BLaER1 treated with 17β-estradiol and CSF1 and Interleukin-3, amounts not matched to agents 10 nM and 100 nM (cell line): ENCODE measurements around the gene ACVRL1.

ENCODE experiments used
- H3K27ac ChIP-seq, 11 experiments: shearing (Covaris generic); formaldehyde crosslinking; 2 replicates each; pipeline ENCODE4 v1.8.1; 2022
- H3K27me3 ChIP-seq, 11 experiments: shearing (Covaris generic); formaldehyde crosslinking; 2 replicates each; pipeline ENCODE4 v1.8.1; 2022
- H3K36me3 ChIP-seq, 11 experiments: shearing (Covaris generic); formaldehyde crosslinking; 2 replicates each; pipeline ENCODE4 v1.8.1; 2022
- H3K4me1 ChIP-seq, 10 experiments: shearing (Covaris generic); formaldehyde crosslinking; 2 replicates each; pipeline ENCODE4 v1.8.1; 2022
- H3K4me2 ChIP-seq, 11 experiments: shearing (Covaris generic); formaldehyde crosslinking; 2 replicates each; pipeline ENCODE4 v1.8.1; 2022
- H3K4me3 ChIP-seq, 10 experiments: shearing (Covaris generic); formaldehyde crosslinking; 2 replicates each; pipeline ENCODE4 v1.8.1; 2022
- H3K9ac ChIP-seq, 11 experiments: shearing (Covaris generic); formaldehyde crosslinking; 2 replicates each; pipeline ENCODE4 v1.8.1; 2022
- H3K9me3 ChIP-seq, 11 experiments: shearing (Covaris generic); formaldehyde crosslinking; replicated peaks in 1 of 11; 2 replicates each; pipeline ENCODE4 v1.8.1; 2022
- H4K20me1 ChIP-seq, 11 experiments: shearing (Covaris generic); formaldehyde crosslinking; 2 replicates each; pipeline ENCODE4 v1.8.1; 2022
- Cebpa-rat ChIP-seq, 11 experiments: shearing (Covaris generic); IDR thresholded peaks; 2 replicates each; pipeline ENCODE4 v1.8.1; 2022

The ACVRL1 gene

GRCh38 chr12:51922146-51922545, 14.8 kb downstream of the ACVRL1 start:
- Histone ChIP-seq H4K20me1 (no peaks in the 10 kb centered on the region), H3K27ac (peak overlapping the region; percentile 53 to 93 (median 82); a peak in 20 of 22 replicates), H3K4me2 (peak overlapping the region; percentile 63 to 98 (median 91); a peak in 19 of 22 replicates), H3K9ac (peak overlapping the region in 5 of 11 experiments; percentile 62 to 78 (median 72); a peak in 12 of 22 replicates), H3K4me3 (no peak overlapping the region), H3K9me3 (no peaks in the 10 kb centered on the region), H3K36me3 (peaks cover 0 to 42% (median 0%) of the 10 kb centered on the region in 11 experiments; a peak in 6 of 22 replicates), H3K27me3 (no peaks in the 10 kb centered on the region), H3K4me1 (peaks cover 37 to 68% (median 53%) of the 10 kb centered on the region in 10 experiments)
- no peak for TF ChIP-seq Cebpa-rat (IDR thresholded peaks at IDR 0.05)

- TF ChIP-seq Cebpa-rat (IDR thresholded peaks at IDR 0.05): peak; percentile 62 to 95 (median 84); a peak in 20 of 22 replicates
- no peaks in the 10 kb centered on the region for H3K9me3 ChIP-seq
- H3K4me3 ChIP-seq: peak overlapping the region in 5 of 10 experiments; percentile 10 to 45 (median 21); a peak in 4 of 20 replicates
- peak overlapping the region in 10 of 11 experiments; percentile 15 to 78 (median 60); a peak in 19 of 22 replicates for H3K9ac ChIP-seq
- H3K36me3 ChIP-seq: peaks cover 0 to 34% (median 0%) of the 10 kb centered on the region in 11 experiments; a peak in 6 of 22 replicates
- peak overlapping the region; percentile 63 to 98 (median 91) for H3K4me2 ChIP-seq
- H4K20me1 ChIP-seq: no peaks in the 10 kb centered on the region
- H3K27ac ChIP-seq: peak overlapping the region; percentile 56 to 93 (median 82); a peak in 21 of 22 replicates
- no peaks in the 10 kb centered on the region for H3K27me3 ChIP-seq
- peaks cover 37 to 63% (median 53%) of the 10 kb centered on the region in 10 experiments for H3K4me1 ChIP-seq
These were observed 15.6 kb downstream of the ACVRL1 start for GRCh38 chr12:51922762-51923505.

GRCh38 chr12:51923506-51924365, 16.4 kb downstream of the ACVRL1 start:
- Histone ChIP-seq H3K4me1 (peaks cover 37 to 63% (median 53%) of the 10 kb centered on the region in 10 experiments), H4K20me1 (no peaks in the 10 kb centered on the region), H3K27me3 (no peaks in the 10 kb centered on the region), H3K9me3 (no peaks in the 10 kb centered on the region), H3K36me3 (peaks cover 0 to 26% (median 0%) of the 10 kb centered on the region in 11 experiments; a peak in 6 of 22 replicates), H3K4me2 (peak overlapping the region; percentile 63 to 98 (median 91)), H3K27ac (peak overlapping the region; percentile 56 to 93 (median 82); a peak in 20 of 22 replicates), H3K4me3 (peak overlapping the region in 3 of 10 experiments; percentile 10 to 45 (median 15); a peak in 1 of 20 replicates), H3K9ac (peak overlapping the region in 9 of 11 experiments; percentile 15 to 78 (median 62); a peak in 13 of 22 replicates)
- TF ChIP-seq Cebpa-rat (IDR thresholded peaks at IDR 0.05): no peak

- H3K27ac ChIP-seq: peak overlapping the region in 5 of 11 experiments; percentile 12 to 91 (median 74); a peak in 8 of 22 replicates
- peak overlapping the region; percentile 22 to 98 (median 89) for H3K4me2 ChIP-seq
- H3K36me3 ChIP-seq: peaks cover 0 to 16% (median 0%) of the 10 kb centered on the region in 11 experiments; a peak in 4 of 22 replicates
These were observed 17.4 kb downstream of the ACVRL1 start for GRCh38 chr12:51924551-51925319.

GRCh38 chr12:51925346-51926063, 18.2 kb downstream of the ACVRL1 start:
- Histone ChIP-seq H3K4me1 (peaks cover 37 to 63% (median 53%) of the 10 kb centered on the region in 10 experiments), H3K9ac (0 out of 22 replicates have a peak overlapping the region, but pooled peaks of 2 of the 11 experiments have one; percentile 11 to 40), H3K27ac (peak overlapping the region in 10 of 11 experiments; percentile 7 to 63 (median 46); a peak in 16 of 22 replicates), H3K36me3 (peaks cover 0 to 8% (median 0%) of the 10 kb centered on the region in 11 experiments; a peak in 2 of 22 replicates), H3K4me3 (no peak overlapping the region), H4K20me1 (no peaks in the 10 kb centered on the region), H3K4me2 (peak overlapping the region; percentile 22 to 98 (median 89)), H3K27me3 (no peaks in the 10 kb centered on the region), H3K9me3 (no peaks in the 10 kb centered on the region)
- TF ChIP-seq Cebpa-rat (IDR thresholded peaks at IDR 0.05): no peak

More at GRCh38 chr12:51924551-51925319, 17.4 kb downstream of the ACVRL1 start:
- Histone ChIP-seq H4K20me1 (no peaks in the 10 kb centered on the region), H3K9ac (no peak overlapping the region), H3K27me3 (no peaks in the 10 kb centered on the region), H3K9me3 (no peaks in the 10 kb centered on the region), H3K4me1 (peaks cover 37 to 63% (median 53%) of the 10 kb centered on the region in 10 experiments), H3K4me3 (no peak overlapping the region)
- TF ChIP-seq Cebpa-rat (IDR thresholded peaks at IDR 0.05): no peak

- TF ChIP-seq Cebpa-rat (IDR thresholded peaks at IDR 0.05): no peak
- peaks cover 0 to 5% (median 0%) of the 10 kb centered on the region in 11 experiments; a peak in 1 of 22 replicates for H3K36me3 ChIP-seq
- no peaks in the 10 kb centered on the region for H4K20me1 ChIP-seq
- peak overlapping the region in 2 of 11 experiments; percentile 11 to 40; a peak in 1 of 22 replicates for H3K9ac ChIP-seq
- H3K9me3 ChIP-seq: no peaks in the 10 kb centered on the region
- peak overlapping the region in 10 of 11 experiments; percentile 12 to 63 (median 46); a peak in 15 of 22 replicates for H3K27ac ChIP-seq
- H3K4me2 ChIP-seq: peak overlapping the region; percentile 22 to 98 (median 89); a peak in 21 of 22 replicates
- peaks cover 37 to 60% (median 53%) of the 10 kb centered on the region in 10 experiments for H3K4me1 ChIP-seq
- H3K27me3 ChIP-seq: no peaks in the 10 kb centered on the region
- H3K4me3 ChIP-seq: no peak overlapping the region
These were observed 18.8 kb downstream of the ACVRL1 start for GRCh38 chr12:51926064-51926632.

- Histone ChIP-seq H3K27ac (peak overlapping the region in 8 of 11 experiments; percentile 12 to 63 (median 46); a peak in 7 of 22 replicates), H3K4me1 (peaks cover 37 to 55% (median 49%) of the 10 kb centered on the region in 10 experiments), H4K20me1 (no peaks in the 10 kb centered on the region), H3K4me3 (no peak overlapping the region), H3K4me2 (peak overlapping the region in 7 of 11 experiments; percentile 54 to 98 (median 92); a peak in 13 of 22 replicates), H3K27me3 (no peaks in the 10 kb centered on the region), H3K9me3 (no peaks in the 10 kb centered on the region), H3K9ac (no peak overlapping the region), H3K36me3 (no peaks in the 10 kb centered on the region)
- no peak for TF ChIP-seq Cebpa-rat (IDR thresholded peaks at IDR 0.05)
These were observed 19.4 kb downstream of the ACVRL1 start for GRCh38 chr12:51926718-51927117.
